LNCAP (cell line): ENCODE data around the gene LCE1D.

Experiments used
- CTCF ChIP-seq: fragments of 450-650 bp; IDR thresholded peaks from 2 replicates; pipeline ENCODE4 v1.5.1; 2017; ENCODE audit warnings: mild to moderate bottlenecking

LCE1D gene, protein sequence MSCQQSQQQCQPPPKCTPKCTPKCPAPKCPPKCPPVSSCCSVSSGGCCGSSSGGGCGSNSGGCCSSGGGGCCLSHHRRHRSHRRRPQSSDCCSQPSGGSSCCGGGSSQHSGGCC

GRCh38 chr1:152796421-152796820 is at the start of gene LCE1D:
TSS of gene LCE1D (plus strand) at chr1:152796721. CDS start at chr1:152797795, 1,074 bp downstream.
- no peak for TF ChIP-seq CTCF

- TF ChIP-seq CTCF: no peak
Observed at GRCh38 chr1:152747831-152748230, 48.7 kb upstream of the LCE1D start.

GRCh38 chr1:152752225-152752624 is 44.3 kb upstream of the LCE1D start:
- no peak for TF ChIP-seq CTCF

GRCh38 chr1:152753586-152753985 is 42.9 kb upstream of the LCE1D start:
- TF ChIP-seq CTCF: no peak

GRCh38 chr1:152756872-152757271 is 39.6 kb upstream of the LCE1D start:
- no peak for TF ChIP-seq CTCF

GRCh38 chr1:152757747-152758146 is 38.8 kb upstream of the LCE1D start, which contains the start of gene KPRP:
TSS of gene KPRP (plus strand) at chr1:152758025. CDS start at chr1:152759589, 1,564 bp downstream.
- no peak for TF ChIP-seq CTCF

- no peak for TF ChIP-seq CTCF
Observed at GRCh38 chr1:152758636-152759035, 37.9 kb upstream of the LCE1D start.
